ENCODE data around the gene MEAF6.

MEAF6 gene

DNA sequence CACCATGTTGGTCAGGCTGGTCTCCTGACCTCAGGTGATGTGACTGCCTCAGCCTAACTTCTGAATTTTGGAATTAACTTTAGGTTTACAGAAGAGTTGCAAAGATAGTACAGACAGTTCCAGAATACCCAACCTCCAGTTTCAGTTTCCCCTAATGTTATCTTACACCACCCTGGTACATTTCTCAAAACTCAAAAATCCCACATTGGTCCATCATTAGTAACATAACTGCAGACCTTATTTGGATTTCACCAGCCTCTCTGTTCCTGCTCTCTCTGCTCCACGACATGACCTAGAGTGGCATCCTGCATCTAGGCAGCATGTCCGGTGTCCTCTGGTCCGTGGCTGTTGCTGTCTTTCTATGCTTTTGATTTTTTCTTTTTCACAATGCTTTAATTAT is 45.2 kb downstream of the MEAF6 start:
- Mint-ChIP-seq H3K36me3 (ENCODE audit: low read depth) (peaks cover 6% of the 10 kb centered on the region), H3K4me1 (ENCODE audit: low read depth) (peaks cover 50% of the 10 kb centered on the region), H3K27me3 (no peaks in the 10 kb centered on the region), H3K27ac (peak overlapping the region; percentile 46), H3K4me3 (no peak overlapping the region), H3K9me3 (no peaks in the 10 kb centered on the region)
- intact Hi-C loops (cut with micrococcal nuclease): no loop called here

DNA sequence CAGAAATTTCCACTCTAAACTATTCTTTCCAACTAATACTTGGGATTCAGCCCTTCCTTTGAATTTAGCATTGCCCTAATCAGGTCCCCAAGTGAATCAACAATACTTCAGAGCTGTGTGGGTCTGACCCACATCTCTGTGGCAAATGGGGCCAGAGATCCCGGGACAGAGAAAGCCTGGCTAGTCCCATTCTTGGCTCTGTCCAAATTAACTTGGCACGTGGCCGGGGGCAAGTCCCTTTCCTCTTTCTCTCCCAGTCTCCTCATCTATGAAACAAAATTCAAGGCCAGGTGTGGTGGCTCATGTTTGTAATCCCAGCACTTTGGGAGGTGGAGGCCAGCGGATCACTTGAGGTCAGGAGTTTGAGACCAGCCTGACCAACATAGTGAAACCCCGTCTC is 46.5 kb downstream of the MEAF6 start:
- H3K27me3 Mint-ChIP-seq: no peaks in the 10 kb centered on the region
- no peak overlapping the region for H3K27ac Mint-ChIP-seq
- peaks cover 44% of the 10 kb centered on the region for H3K4me1 Mint-ChIP-seq (ENCODE audit: low read depth)
- no peaks in the 10 kb centered on the region for H3K9me3 Mint-ChIP-seq
- peaks cover 6% of the 10 kb centered on the region for H3K36me3 Mint-ChIP-seq (ENCODE audit: low read depth)
- intact Hi-C loops (cut with micrococcal nuclease): no loop called here
- H3K4me3 Mint-ChIP-seq: no peak overlapping the region

DNA sequence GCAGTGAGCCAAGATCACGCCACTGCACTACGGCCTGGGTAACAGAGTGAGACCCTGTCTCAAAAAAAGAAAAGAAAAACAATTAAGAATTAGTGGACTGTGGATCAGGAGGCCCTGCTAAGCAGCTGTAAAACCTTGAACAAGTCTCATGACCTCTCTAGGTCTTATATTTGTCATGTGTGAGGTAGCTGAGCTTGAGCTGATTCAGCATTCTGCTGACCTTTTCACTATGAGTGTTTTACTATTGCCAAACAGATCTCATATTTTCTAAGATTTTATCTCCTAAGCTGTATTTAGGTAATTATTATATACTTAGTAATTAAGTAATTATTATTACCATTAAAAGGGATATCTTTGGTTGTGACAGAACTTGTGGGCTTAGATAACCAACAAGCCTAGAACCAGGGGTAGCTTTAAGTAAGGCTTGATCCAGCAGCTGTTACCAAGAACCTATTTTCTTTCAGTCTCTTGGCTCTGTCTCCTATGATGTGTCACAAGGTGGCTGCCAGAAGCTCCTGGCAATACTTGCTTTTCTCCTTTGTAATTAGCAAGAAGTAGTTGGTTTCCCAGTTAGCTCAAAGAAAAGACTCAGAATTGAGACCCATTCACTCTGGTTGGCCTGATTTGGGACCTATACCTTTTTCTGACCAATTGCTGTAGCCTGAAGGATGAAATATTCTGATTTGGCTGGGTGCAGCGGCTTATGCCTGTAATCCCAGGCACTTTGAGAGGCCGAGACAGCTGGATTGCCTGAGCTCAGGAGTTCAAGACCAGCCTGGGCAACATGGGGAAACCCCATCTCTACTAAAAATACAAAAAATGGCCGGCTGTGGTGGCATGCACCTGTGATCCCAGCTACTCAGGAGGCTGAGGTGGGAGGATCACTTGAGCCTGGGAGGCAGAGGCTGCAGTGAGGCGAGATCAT is 48.7 kb downstream of the MEAF6 start:
- Mint-ChIP-seq H3K4me1 (ENCODE audit: low read depth) (peaks cover 28% of the 10 kb centered on the region), H3K4me3 (no peak overlapping the region), H3K36me3 (ENCODE audit: low read depth) (peaks cover 11% of the 10 kb centered on the region), H3K9me3 (no peaks in the 10 kb centered on the region), H3K27me3 (no peaks in the 10 kb centered on the region), H3K27ac (no peak overlapping the region)
- intact Hi-C loops (cut with micrococcal nuclease): no loop called here

- Mint-ChIP-seq H3K4me3 (no peak overlapping the region), H3K36me3 (ENCODE audit: low read depth) (peaks cover 22% of the 10 kb centered on the region), H3K4me1 (ENCODE audit: low read depth) (peaks cover 14% of the 10 kb centered on the region), H3K27ac (no peak overlapping the region), H3K27me3 (no peaks in the 10 kb centered on the region), H3K9me3 (no peaks in the 10 kb centered on the region)
- intact Hi-C loops (cut with micrococcal nuclease): no loop called here
Measured at GRCh38 chr1:37464443-37464842, 50.1 kb downstream of the MEAF6 start.

GRCh38 chr1:37461698-37462436 is 52.7 kb downstream of the MEAF6 start:
- H3K27ac Mint-ChIP-seq: no peak overlapping the region
- H3K9me3 Mint-ChIP-seq: no peaks in the 10 kb centered on the region
- H3K27me3 Mint-ChIP-seq: no peaks in the 10 kb centered on the region
- peaks cover 9% of the 10 kb centered on the region for H3K4me1 Mint-ChIP-seq (ENCODE audit: low read depth)
- peaks cover 27% of the 10 kb centered on the region for H3K36me3 Mint-ChIP-seq (ENCODE audit: low read depth)
- intact Hi-C loops (cut with micrococcal nuclease): no loop called here
- H3K4me3 Mint-ChIP-seq: no peak overlapping the region

- no peak overlapping the region for H3K27ac Mint-ChIP-seq
- H3K4me3 Mint-ChIP-seq: no peak overlapping the region
- H3K9me3 Mint-ChIP-seq: no peaks in the 10 kb centered on the region
- H3K27me3 Mint-ChIP-seq: no peaks in the 10 kb centered on the region
- peaks cover 48% of the 10 kb centered on the region for H3K36me3 Mint-ChIP-seq (ENCODE audit: low read depth)
- intact Hi-C loops (cut with micrococcal nuclease): loop anchor here (5.0 kb wide), 2 partner anchors 49 to 94 kb away; partner anchors contain the start of gene SNIP1
- peaks cover 26% of the 10 kb centered on the region for H3K4me1 Mint-ChIP-seq (ENCODE audit: low read depth)
Measured at GRCh38 chr1:37458551-37458950, 56.0 kb downstream of the MEAF6 start.

DNA sequence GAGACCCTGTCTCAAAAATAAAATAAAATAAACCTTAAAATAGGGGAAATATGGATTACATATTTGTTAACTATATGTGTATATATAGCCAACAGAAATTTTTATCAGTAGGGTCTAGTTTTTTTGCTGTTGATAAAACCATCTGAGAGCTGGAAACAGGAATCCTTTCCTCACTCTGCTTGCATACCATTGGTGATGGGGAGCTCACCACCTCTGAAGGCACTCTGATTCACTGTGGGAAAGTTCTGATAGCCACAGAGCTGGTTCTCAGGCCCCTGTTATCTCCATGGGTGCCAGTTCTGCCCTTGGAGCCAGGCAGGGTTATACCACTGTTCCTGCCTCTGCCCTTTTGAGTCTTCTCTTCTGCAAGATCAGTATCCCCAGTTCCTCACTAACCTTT is 58.0 kb downstream of the MEAF6 start:
- Mint-ChIP-seq H3K9me3 (no peaks in the 10 kb centered on the region), H3K4me1 (ENCODE audit: low read depth) (peaks cover 33% of the 10 kb centered on the region), H3K4me3 (no peak overlapping the region), H3K36me3 (ENCODE audit: low read depth) (peaks cover 55% of the 10 kb centered on the region), H3K27me3 (no peaks in the 10 kb centered on the region), H3K27ac (peak overlapping the region; percentile 39)
- intact Hi-C loops (cut with micrococcal nuclease): loop anchor here (2.0 to 5.0 kb wide), 3 partner anchors 16 to 96 kb away; partner anchors contain the start of gene SNIP1

DNA sequence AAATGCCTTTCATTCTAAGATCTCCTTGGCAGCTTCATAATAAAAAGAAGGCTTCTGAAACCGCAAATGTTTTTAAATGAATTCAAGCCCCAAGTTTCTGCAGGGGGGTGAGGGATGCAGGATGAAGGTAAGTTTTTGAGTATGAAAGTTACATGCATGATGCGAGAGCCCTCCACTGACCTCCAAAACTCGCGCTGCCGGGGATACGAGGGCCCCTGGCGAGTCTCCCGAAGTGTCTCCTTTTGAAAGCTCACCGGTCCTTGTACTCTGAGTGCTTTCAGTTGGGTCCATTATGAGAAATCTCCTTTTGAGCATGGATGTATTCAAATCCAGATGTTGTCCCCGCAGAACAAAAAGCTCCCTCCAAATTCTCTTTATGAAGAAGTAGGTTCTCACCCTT is 59.0 kb downstream of the MEAF6 start:
- peaks cover 33% of the 10 kb centered on the region for H3K4me1 Mint-ChIP-seq (ENCODE audit: low read depth)
- no peaks in the 10 kb centered on the region for H3K9me3 Mint-ChIP-seq
- H3K4me3 Mint-ChIP-seq: no peak overlapping the region
- H3K36me3 Mint-ChIP-seq (ENCODE audit: low read depth): peaks cover 47% of the 10 kb centered on the region
- H3K27me3 Mint-ChIP-seq: no peaks in the 10 kb centered on the region
- peak overlapping the region; percentile 74 for H3K27ac Mint-ChIP-seq
- intact Hi-C loops (cut with micrococcal nuclease): loop anchor here (1.0 to 5.0 kb wide), 3 partner anchors 32 to 97 kb away; partner anchors contain the start of gene SNIP1

DNA sequence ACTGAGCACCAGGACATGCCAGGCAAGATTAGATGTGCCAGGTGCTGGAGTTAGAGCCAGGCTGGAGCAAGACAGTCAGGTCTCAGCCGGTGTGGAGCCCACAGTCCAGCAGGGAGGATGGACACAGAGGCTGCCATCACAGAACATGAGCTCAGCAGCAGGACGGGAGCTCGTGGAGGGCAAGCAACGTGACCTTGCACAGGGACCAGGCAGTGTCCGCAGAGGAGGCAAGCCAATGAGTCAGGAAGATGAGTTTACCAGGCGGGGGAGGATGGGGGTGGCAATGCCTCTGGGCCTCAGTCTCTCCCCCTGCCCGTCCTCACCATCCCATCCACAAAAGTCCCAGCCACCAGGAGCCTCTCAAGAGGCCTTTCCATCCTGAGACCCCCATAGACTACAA is 60.9 kb downstream of the MEAF6 start:
- Mint-ChIP-seq H3K36me3 (ENCODE audit: low read depth) (peaks cover 34% of the 10 kb centered on the region), H3K27ac (peak overlapping the region; percentile 43), H3K4me1 (ENCODE audit: low read depth) (peaks cover 42% of the 10 kb centered on the region), H3K9me3 (no peaks in the 10 kb centered on the region), H3K4me3 (no peak overlapping the region), H3K27me3 (no peaks in the 10 kb centered on the region)
- intact Hi-C loops (cut with micrococcal nuclease): loop anchor here (5.0 kb wide), 1 partner anchor 229 kb away; no protein-coding TSS in a partner anchor

GRCh38 chr1:37452416-37452815 is 62.1 kb downstream of the MEAF6 start:
- Mint-ChIP-seq H3K4me3 (no peak overlapping the region), H3K27ac (no peak overlapping the region), H3K9me3 (no peaks in the 10 kb centered on the region), H3K36me3 (ENCODE audit: low read depth) (peaks cover 28% of the 10 kb centered on the region), H3K4me1 (ENCODE audit: low read depth) (peaks cover 42% of the 10 kb centered on the region), H3K27me3 (no peaks in the 10 kb centered on the region)
- intact Hi-C loops (cut with micrococcal nuclease): loop anchor here (5.0 kb wide), 1 partner anchor 230 kb away; no protein-coding TSS in a partner anchor

DNA sequence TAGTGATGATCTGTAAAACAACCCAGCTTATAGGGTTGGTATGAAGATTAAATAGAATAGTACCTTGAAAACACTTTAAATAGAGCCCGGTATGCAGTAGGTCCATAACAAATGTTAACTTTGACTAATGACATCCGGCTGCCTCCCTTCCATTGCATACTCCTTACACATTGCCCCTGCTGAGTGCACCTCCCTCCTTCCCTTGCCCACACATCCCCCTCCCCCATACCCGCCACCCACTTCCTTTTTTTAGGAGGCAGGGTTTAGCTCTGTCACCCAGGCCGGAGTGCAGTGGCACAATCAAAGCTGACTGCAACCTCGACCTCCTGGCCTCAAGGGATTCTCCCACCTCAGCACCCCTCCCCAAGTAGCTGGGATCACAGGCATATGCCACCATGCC is 64.6 kb downstream of the MEAF6 start:
- no peak overlapping the region for H3K4me3 Mint-ChIP-seq
- peaks cover 29% of the 10 kb centered on the region for H3K4me1 Mint-ChIP-seq (ENCODE audit: low read depth)
- intact Hi-C loops (cut with micrococcal nuclease): loop anchor here (5.0 kb wide), 1 partner anchor 232 kb away; no protein-coding TSS in a partner anchor
- H3K36me3 Mint-ChIP-seq (ENCODE audit: low read depth): peaks cover 19% of the 10 kb centered on the region
- peaks cover 5% of the 10 kb centered on the region for H3K27me3 Mint-ChIP-seq
- H3K9me3 Mint-ChIP-seq: no peaks in the 10 kb centered on the region
- peak overlapping the region; percentile 63 for H3K27ac Mint-ChIP-seq

DNA sequence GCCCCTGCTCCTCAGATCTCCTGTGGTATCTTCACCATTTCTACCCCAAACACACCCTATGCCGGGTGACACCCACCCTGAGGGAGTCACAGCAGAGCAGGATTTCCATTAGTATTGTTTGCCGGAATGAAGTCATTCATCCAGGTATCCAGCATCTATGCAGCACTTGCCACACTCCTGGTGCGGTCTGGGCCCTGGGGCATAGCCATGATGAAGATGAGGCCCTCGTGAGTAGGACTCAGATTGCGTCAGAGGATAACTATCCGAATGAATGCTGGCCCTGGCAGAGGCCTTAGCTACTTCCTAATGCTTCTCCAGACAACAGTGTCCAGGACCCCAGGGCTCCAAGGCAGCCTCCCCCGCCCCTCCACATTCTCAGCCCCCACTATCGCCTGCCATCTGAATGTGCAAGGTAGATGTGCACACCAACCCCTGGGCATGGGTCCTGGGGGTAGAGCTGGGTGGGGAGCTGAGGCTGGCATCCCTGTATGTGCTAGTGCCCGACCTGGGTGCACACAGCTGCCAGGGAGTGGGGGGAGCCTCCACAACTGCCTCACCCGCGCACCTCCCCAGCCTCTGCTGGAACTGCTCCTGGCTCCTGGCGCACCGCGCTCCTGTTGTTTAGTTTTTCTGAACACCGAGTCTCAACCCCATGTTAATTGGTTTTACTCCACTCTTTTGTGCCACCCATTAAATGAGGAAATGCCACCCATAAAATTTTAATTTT is 65.7 kb downstream of the MEAF6 start:
- Mint-ChIP-seq H3K4me3 (no peak overlapping the region), H3K4me1 (ENCODE audit: low read depth) (peaks cover 22% of the 10 kb centered on the region), H3K9me3 (no peaks in the 10 kb centered on the region), H3K27ac (no peak overlapping the region), H3K36me3 (ENCODE audit: low read depth) (peaks cover 11% of the 10 kb centered on the region), H3K27me3 (peaks cover 5% of the 10 kb centered on the region)
- intact Hi-C loops (cut with micrococcal nuclease): no loop called here

- Mint-ChIP-seq H3K9me3 (no peaks in the 10 kb centered on the region), H3K4me1 (ENCODE audit: low read depth) (peaks cover 22% of the 10 kb centered on the region), H3K27me3 (peaks cover 5% of the 10 kb centered on the region), H3K27ac (no peak overlapping the region), H3K4me3 (no peak overlapping the region), H3K36me3 (ENCODE audit: low read depth) (peaks cover 4% of the 10 kb centered on the region)
- intact Hi-C loops (cut with micrococcal nuclease): no loop called here
Measured at GRCh38 chr1:37448185-37448584, 66.4 kb downstream of the MEAF6 start.
